Ovary (tissue), 3 donors: ENCODE measurements around the gene ANAPC1.

Experiments
- CTCF ChIP-seq, 3 donors: fragments of 450-650 bp in 2 of 3; fragments of 200-600 bp in 1 of 3; IDR thresholded peaks; one replicate each; pipeline versions ENCODE4 v1.5.1 to v1.8.0; 2016 to 2022; ENCODE audit warnings: antibody characterized with exemption in 3 of 3, mild to moderate bottlenecking in 1 of 3
- EP300 ChIP-seq: sonication (generic); formaldehyde crosslinking; IDR thresholded peaks from one replicate; pipeline ENCODE4 v1.6.1; 2017; ENCODE audit warnings: antibody characterized with exemption
- POLR2A ChIP-seq: fragments of 450-650 bp; IDR thresholded peaks from one replicate; pipeline ENCODE4 v1.6.1; 2017; ENCODE audit warnings: antibody characterized with exemption, mild to moderate bottlenecking, moderate library complexity
- donor health status: DM: no; HTN: no; CAD: no.

- TF ChIP-seq CTCF (IDR thresholded peaks at IDR 0.05) (no peak), POLR2A (no peak), EP300 (no peak)
These were observed 43.7 kb upstream of the ANAPC1 start for GRCh38 chr2:111927723-111928122.
